SK-N-SH (cell line): ENCODE results near the gene ST6GALNAC3. TPM values are rescaled to one million over a fixed set of nuclear protein-coding genes. Genes with fewer than 3 reads are reported as not detected.

Source experiments
- CTCF ChIA-PET: fragments of 300-600, 350-600 bp; formaldehyde crosslinking; extraction: SDS; loops from one replicate; lab custom pipeline; 2021; lab: Yijun Ruan, JAX
- POLR2A ChIA-PET: fragments of 350-600 bp; sonication (Branson Sonifier 250); formaldehyde crosslinking; extraction: SDS; loops from one replicate; lab custom pipeline; 2020; ENCODE audit warnings: antibody characterized with exemption, inconsistent platforms; lab: Yijun Ruan, JAX
- DNase-seq: peaks from one replicate; pipeline ENCODE4 v3.0.0; 2012
- H2AFZ ChIP-seq: fragments of 200-600 bp; sonication (generic); 2 replicates; pipeline ENCODE4 v1.8.1; 2016; ENCODE audit warnings: antibody characterized with exemption, mild to moderate bottlenecking, low read depth
- H3F3A ChIP-seq: fragments of 200-600 bp; sonication (generic); replicated peaks from 2 replicates; pipeline ENCODE3; 2016; ENCODE audit warnings: antibody characterized with exemption, mild to moderate bottlenecking; ENCODE audit not compliant: insufficient read depth
- H3K27ac ChIP-seq, 2 experiments: fragments of 200-500 bp in 1 of 2; fragments of 200-600 bp in 1 of 2; sonication (Bioruptor generic) in 1 of 2; sonication (generic), shearing (Covaris generic) in 1 of 2; 2 replicates each; pipeline versions ENCODE4 v1.5.1 to v1.6.1; 2014 to 2016; ENCODE audit warnings: low read depth in 2 of 2, inconsistent platforms in 1 of 2, low read length in 1 of 2, mild to moderate bottlenecking in 1 of 2, mixed read lengths in 1 of 2
- H3K27me3 ChIP-seq: fragments of 200-600 bp; sonication (generic), shearing (Covaris generic); 2 replicates; pipeline ENCODE4 v1.6.1; 2016; ENCODE audit warnings: mixed run types; ENCODE audit not compliant: insufficient read depth
- H3K36me3 ChIP-seq, 2 experiments: fragments of 200-500 bp in 1 of 2; fragments of 200-600 bp in 1 of 2; sonication (Bioruptor generic) in 1 of 2; sonication (generic) in 1 of 2; replicated peaks in 1 of 2; 2 replicates each; pipeline versions ENCODE3 to v1.5.1; 2014 to 2016; ENCODE audit warnings: low read length in 1 of 2, mild to moderate bottlenecking in 1 of 2; ENCODE audit not compliant: insufficient read depth in 2 of 2, control insufficient read depth in 1 of 2
- H3K4me1 ChIP-seq, 2 experiments: fragments of 200-500 bp in 1 of 2; fragments of 200-600 bp in 1 of 2; sonication (Bioruptor generic) in 1 of 2; sonication (generic), shearing (Covaris generic) in 1 of 2; 2 replicates each; pipeline versions ENCODE4 v1.5.1 to v1.6.1; 2014 to 2016; ENCODE audit warnings: low read depth in 1 of 2, low read length in 1 of 2, mixed run types in 1 of 2; ENCODE audit not compliant: insufficient read depth in 2 of 2, control insufficient read depth in 1 of 2
- H3K4me2 ChIP-seq: fragments of 200-600 bp; sonication (generic), shearing (Covaris generic); 2 replicates; pipeline ENCODE4 v1.6.1; 2017; ENCODE audit warnings: mixed run types
- H3K4me3 ChIP-seq, 2 experiments: fragments of 200-500 bp in 1 of 2; fragments of 200-600 bp in 1 of 2; sonication (Bioruptor generic) in 1 of 2; sonication (generic), shearing (Covaris generic) in 1 of 2; 2 replicates each; pipeline versions ENCODE4 v1.5.1 to v1.8.1; 2014 to 2016; ENCODE audit warnings: low read depth in 2 of 2, inconsistent platforms in 1 of 2, low read length in 1 of 2, mild to moderate bottlenecking in 1 of 2, mixed read lengths in 1 of 2, moderate library complexity in 1 of 2
- H3K79me2 ChIP-seq: fragments of 200-600 bp; sonication (generic); 2 replicates; pipeline ENCODE4 v1.8.1; 2017; ENCODE audit warnings: mild to moderate bottlenecking; ENCODE audit not compliant: insufficient read depth
- H3K9ac ChIP-seq: fragments of 200-600 bp; sonication (generic); 2 replicates; pipeline ENCODE4 v1.6.1; 2017; ENCODE audit warnings: mixed run types
- H3K9me2 ChIP-seq: fragments of 200-600 bp; sonication (generic); 2 replicates; pipeline ENCODE4 v1.6.1; 2017; ENCODE audit warnings: mixed run types
- H3K9me3 ChIP-seq: fragments of 200-600 bp; sonication (generic); 2 replicates; pipeline ENCODE4 v1.6.1; 2017; ENCODE audit warnings: mixed run types, mild to moderate bottlenecking, moderate library complexity
- H4K20me1 ChIP-seq: fragments of 200-600 bp; sonication (generic); 2 replicates; pipeline ENCODE4 v1.6.1; 2017; ENCODE audit warnings: mild to moderate bottlenecking, mixed run types; ENCODE audit not compliant: insufficient read depth
- CHD2 ChIP-seq: fragments of 150-350 bp; IDR thresholded peaks from 2 replicates; pipeline ENCODE4 v1.6.1; 2018; ENCODE audit warnings: low read length; ENCODE audit not compliant: partially characterized antibody
- EP300 ChIP-seq, 2 experiments: IDR thresholded peaks; 2 replicates each; pipeline versions ENCODE4 v1.4.0 to v1.6.1; 2012; ENCODE audit warnings: borderline replicate concordance in 1 of 2, low read depth in 1 of 2, low read length in 1 of 2
- FOXM1 ChIP-seq: IDR thresholded peaks from 2 replicates; pipeline ENCODE4 v1.4.0; 2012; ENCODE audit warnings: low read depth, mild to moderate bottlenecking
- NFIC ChIP-seq: IDR thresholded peaks from 2 replicates; pipeline ENCODE4 v1.4.0; 2012; ENCODE audit warnings: borderline replicate concordance
- NRF1 ChIP-seq: IDR thresholded peaks from 2 replicates; pipeline ENCODE4 v1.6.1; 2012; ENCODE audit warnings: low read depth, mild to moderate bottlenecking, low read length
- POLR2AphosphoS5 ChIP-seq: IDR thresholded peaks from 2 replicates; pipeline ENCODE4 v1.6.1; 2012; ENCODE audit warnings: low read depth, low read length
- RCOR1 ChIP-seq: fragments of 150-350 bp; IDR thresholded peaks from 2 replicates; pipeline ENCODE4 v1.6.1; 2017; ENCODE audit warnings: antibody characterized with exemption, low read length
- RFX5 ChIP-seq: IDR thresholded peaks from 2 replicates; pipeline ENCODE4 v1.6.1; 2012; ENCODE audit warnings: mild to moderate bottlenecking, improper control_type of control experiment, low read length
- SMC3 ChIP-seq: IDR thresholded peaks from 2 replicates; pipeline ENCODE4 v1.6.1; 2012; ENCODE audit warnings: low read depth, low read length, improper control_type of control experiment
- TEAD4 ChIP-seq: IDR thresholded peaks from 2 replicates; pipeline ENCODE4 v1.4.0; 2012; ENCODE audit warnings: mild to moderate bottlenecking, borderline replicate concordance; ENCODE audit not compliant: insufficient read depth
- YY1 ChIP-seq: IDR thresholded peaks from 2 replicates; pipeline ENCODE4 v1.4.0; 2012; ENCODE audit warnings: low read depth, mild to moderate bottlenecking
- WGBS: methylation state at CpG from one replicate; pipeline ENCODE4 v1.1.6; 2017; ENCODE audit warnings: low lambda C conversion rate; 5-methylcytosine and 5-hydroxymethylcytosine counted together
- polyA plus RNA-seq, 3 experiments: library from polyadenylated mRNA; depleted of rRNA; stranded (reverse); fragments of >200 nt; gene quantifications; 2 replicates each; pipeline ENCODE4 v1.2.3, GENCODE V29; 2012
- TF ChIP-seq, protein P1 (sequence below): fragments of 200-600 bp; sonication (generic); IDR thresholded peaks from 2 replicates; pipeline ENCODE4 v1.6.1; 2017; ENCODE audit warnings: antibody characterized with exemption, mild to moderate bottlenecking, moderate library complexity
- TF ChIP-seq, protein P2 (sequence below): fragments of 150-350 bp; IDR thresholded peaks from 2 replicates; pipeline ENCODE4 v1.6.1; 2016; ENCODE audit warnings: mild to moderate bottlenecking, low read depth, low read length
- TF ChIP-seq, protein P3 (sequence below): IDR thresholded peaks from 2 replicates; pipeline ENCODE4 v1.4.0; 2012; ENCODE audit warnings: low read depth
- TF ChIP-seq, protein P4 (sequence below): IDR thresholded peaks from 2 replicates; pipeline ENCODE4 v1.6.1; 2012; ENCODE audit warnings: mild to moderate bottlenecking, low read depth, low read length, moderate library complexity

Gene ST6GALNAC3
- polyA plus RNA-seq, 1 of the 3 experiments (the other 2 are of a cell fraction): 8.1 TPM

DNA sequence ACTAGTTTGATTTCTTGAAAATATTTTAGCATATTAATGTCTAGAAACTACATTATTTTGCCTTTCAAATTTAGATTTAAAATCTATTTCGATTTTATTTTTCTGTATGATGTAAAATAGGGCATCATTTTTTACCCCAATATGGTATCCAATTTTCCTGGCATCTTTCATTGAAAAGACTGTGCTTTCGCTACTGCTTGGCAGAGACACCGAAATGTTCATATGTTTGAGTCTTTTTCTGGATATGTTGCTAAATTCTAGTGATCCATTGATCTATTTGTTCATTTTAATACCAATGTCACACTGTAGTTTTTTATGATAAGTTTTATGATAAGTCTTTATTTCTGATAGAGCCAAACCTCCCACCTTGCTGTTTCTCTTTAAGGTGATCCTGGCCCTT, 24.3 kb downstream of the ST6GALNAC3 start:
- Histone ChIP-seq H3K79me2 (peaks cover 46% of the 10 kb centered on the region), H3K4me1 (peaks cover 5 to 8% of the 10 kb centered on the region in 2 experiments; a peak in 2 of 4 replicates), H3K4me3 (no peak overlapping the region), H3K36me3 (no peaks in the 10 kb centered on the region), H3K9ac (no peak overlapping the region), H4K20me1 (no peaks in the 10 kb centered on the region), H3K9me3 (no peaks in the 10 kb centered on the region), H3K27ac (no peak overlapping the region), H3K27me3 (no peaks in the 10 kb centered on the region), H3K4me2 (no peak overlapping the region), H3F3A (no peaks in the 10 kb centered on the region), H2AFZ (no peak overlapping the region), H3K9me2 (no peaks in the 10 kb centered on the region)
- CTCF ChIA-PET: no interaction called here
- TF ChIP-seq YY1 (no peak), RFX5 (no peak), TEAD4 (no peak), FOXM1 (no peak), RCOR1 (no peak), EP300 (IDR thresholded peaks at IDR 0.05; ENCODE audit: borderline replicate concordance in 1 of 2, low read depth in 1 of 2, low read length in 1 of 2) (no peak)
- TF ChIP-seq, protein P1, sequence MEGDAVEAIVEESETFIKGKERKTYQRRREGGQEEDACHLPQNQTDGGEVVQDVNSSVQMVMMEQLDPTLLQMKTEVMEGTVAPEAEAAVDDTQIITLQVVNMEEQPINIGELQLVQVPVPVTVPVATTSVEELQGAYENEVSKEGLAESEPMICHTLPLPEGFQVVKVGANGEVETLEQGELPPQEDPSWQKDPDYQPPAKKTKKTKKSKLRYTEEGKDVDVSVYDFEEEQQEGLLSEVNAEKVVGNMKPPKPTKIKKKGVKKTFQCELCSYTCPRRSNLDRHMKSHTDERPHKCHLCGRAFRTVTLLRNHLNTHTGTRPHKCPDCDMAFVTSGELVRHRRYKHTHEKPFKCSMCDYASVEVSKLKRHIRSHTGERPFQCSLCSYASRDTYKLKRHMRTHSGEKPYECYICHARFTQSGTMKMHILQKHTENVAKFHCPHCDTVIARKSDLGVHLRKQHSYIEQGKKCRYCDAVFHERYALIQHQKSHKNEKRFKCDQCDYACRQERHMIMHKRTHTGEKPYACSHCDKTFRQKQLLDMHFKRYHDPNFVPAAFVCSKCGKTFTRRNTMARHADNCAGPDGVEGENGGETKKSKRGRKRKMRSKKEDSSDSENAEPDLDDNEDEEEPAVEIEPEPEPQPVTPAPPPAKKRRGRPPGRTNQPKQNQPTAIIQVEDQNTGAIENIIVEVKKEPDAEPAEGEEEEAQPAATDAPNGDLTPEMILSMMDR: no peak
- TF ChIP-seq, protein P2, sequence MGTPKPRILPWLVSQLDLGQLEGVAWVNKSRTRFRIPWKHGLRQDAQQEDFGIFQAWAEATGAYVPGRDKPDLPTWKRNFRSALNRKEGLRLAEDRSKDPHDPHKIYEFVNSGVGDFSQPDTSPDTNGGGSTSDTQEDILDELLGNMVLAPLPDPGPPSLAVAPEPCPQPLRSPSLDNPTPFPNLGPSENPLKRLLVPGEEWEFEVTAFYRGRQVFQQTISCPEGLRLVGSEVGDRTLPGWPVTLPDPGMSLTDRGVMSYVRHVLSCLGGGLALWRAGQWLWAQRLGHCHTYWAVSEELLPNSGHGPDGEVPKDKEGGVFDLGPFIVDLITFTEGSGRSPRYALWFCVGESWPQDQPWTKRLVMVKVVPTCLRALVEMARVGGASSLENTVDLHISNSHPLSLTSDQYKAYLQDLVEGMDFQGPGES: no peak
- TF ChIP-seq, protein P3, sequence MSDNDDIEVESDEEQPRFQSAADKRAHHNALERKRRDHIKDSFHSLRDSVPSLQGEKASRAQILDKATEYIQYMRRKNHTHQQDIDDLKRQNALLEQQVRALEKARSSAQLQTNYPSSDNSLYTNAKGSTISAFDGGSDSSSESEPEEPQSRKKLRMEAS: no peak
- DNase-seq: no peak
- WGBS: 80% methylated on average over 3 of the region's 3 CpGs
- POLR2A ChIA-PET: no interaction called here

DNA sequence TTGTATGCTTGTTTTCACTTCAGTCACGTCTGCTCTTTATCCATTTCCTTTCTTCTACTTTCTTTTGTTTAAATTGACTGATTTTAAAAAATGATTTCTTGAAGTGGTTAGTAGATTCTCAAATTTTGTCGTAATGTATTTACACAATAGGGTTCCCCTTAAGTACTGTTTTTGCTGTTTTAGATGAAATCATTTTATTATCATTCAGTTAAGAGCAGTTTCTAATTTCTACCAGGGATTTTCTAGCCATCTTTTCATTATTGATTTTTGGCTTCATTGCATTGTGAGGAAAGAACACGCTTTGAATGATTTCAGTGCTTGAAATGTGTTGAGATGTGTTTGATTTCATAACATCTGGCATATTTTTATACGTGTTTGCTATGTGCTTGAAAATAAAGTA, 27.0 kb downstream of the ST6GALNAC3 start:
- H3F3A ChIP-seq: no peaks in the 10 kb centered on the region
- no peak overlapping the region for H3K9ac ChIP-seq
- DNase-seq: no peak
- no peaks in the 10 kb centered on the region for H4K20me1 ChIP-seq
- ChIA-PET CTCF (no interaction called here), POLR2A (no interaction called here)
- peaks cover 5% of the 10 kb centered on the region in 2 experiments; a peak in 2 of 4 replicates for H3K4me1 ChIP-seq
- H3K9me3 ChIP-seq: no peaks in the 10 kb centered on the region
- no peak overlapping the region for H3K27ac ChIP-seq
- H2AFZ ChIP-seq: no peak overlapping the region
- no peak overlapping the region for H3K4me2 ChIP-seq
- H3K79me2 ChIP-seq: peaks cover 62% of the 10 kb centered on the region
- 93% methylated on average over 4 of the region's 4 CpGs for WGBS
- no peaks in the 10 kb centered on the region for H3K9me2 ChIP-seq
- H3K36me3 ChIP-seq: peaks cover 0 to 1% of the 10 kb centered on the region in 2 experiments
- no peak overlapping the region for H3K4me3 ChIP-seq
- no peaks in the 10 kb centered on the region for H3K27me3 ChIP-seq
- TF ChIP-seq, protein P1: no peak
- no peak for TF ChIP-seq EP300 (IDR thresholded peaks at IDR 0.05; ENCODE audit: borderline replicate concordance in 1 of 2, low read depth in 1 of 2, low read length in 1 of 2)
- no peak for TF ChIP-seq RFX5
- no peak for TF ChIP-seq FOXM1
- TF ChIP-seq, protein P3: no peak
- no peak for TF ChIP-seq NFIC
- TF ChIP-seq, protein P2: no peak
- no peak for TF ChIP-seq SMC3
- TF ChIP-seq, protein P4, sequence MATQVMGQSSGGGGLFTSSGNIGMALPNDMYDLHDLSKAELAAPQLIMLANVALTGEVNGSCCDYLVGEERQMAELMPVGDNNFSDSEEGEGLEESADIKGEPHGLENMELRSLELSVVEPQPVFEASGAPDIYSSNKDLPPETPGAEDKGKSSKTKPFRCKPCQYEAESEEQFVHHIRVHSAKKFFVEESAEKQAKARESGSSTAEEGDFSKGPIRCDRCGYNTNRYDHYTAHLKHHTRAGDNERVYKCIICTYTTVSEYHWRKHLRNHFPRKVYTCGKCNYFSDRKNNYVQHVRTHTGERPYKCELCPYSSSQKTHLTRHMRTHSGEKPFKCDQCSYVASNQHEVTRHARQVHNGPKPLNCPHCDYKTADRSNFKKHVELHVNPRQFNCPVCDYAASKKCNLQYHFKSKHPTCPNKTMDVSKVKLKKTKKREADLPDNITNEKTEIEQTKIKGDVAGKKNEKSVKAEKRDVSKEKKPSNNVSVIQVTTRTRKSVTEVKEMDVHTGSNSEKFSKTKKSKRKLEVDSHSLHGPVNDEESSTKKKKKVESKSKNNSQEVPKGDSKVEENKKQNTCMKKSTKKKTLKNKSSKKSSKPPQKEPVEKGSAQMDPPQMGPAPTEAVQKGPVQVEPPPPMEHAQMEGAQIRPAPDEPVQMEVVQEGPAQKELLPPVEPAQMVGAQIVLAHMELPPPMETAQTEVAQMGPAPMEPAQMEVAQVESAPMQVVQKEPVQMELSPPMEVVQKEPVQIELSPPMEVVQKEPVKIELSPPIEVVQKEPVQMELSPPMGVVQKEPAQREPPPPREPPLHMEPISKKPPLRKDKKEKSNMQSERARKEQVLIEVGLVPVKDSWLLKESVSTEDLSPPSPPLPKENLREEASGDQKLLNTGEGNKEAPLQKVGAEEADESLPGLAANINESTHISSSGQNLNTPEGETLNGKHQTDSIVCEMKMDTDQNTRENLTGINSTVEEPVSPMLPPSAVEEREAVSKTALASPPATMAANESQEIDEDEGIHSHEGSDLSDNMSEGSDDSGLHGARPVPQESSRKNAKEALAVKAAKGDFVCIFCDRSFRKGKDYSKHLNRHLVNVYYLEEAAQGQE: no peak
- TF ChIP-seq CHD2: no peak
- no peak for TF ChIP-seq YY1
- TF ChIP-seq NRF1: no peak
- TF ChIP-seq POLR2AphosphoS5: no peak
